Gastroesophageal sphincter (tissue), 3 donors: Measurements from ENCODE around the gene MEIKIN.

ENCODE experiments used
- CTCF ChIP-seq, 4 experiments: fragments of 200-600 bp in 2 of 4; fragments of 450-650 bp in 2 of 4; sonication (generic) in 1 of 4; IDR thresholded peaks; one replicate each; pipeline ENCODE4 v1.5.1; 2017 to 2019; ENCODE audit warnings: antibody characterized with exemption in 4 of 4, mild to moderate bottlenecking in 2 of 4, moderate library complexity in 2 of 4
- POLR2A ChIP-seq, 2 donors: fragments of 450-650 bp; IDR thresholded peaks; one replicate each; pipeline ENCODE4 v1.6.1; 2017; ENCODE audit warnings: antibody characterized with exemption in 2 of 2, mild to moderate bottlenecking in 2 of 2, moderate library complexity in 1 of 2
- POLR2AphosphoS5 ChIP-seq: sonication (generic); formaldehyde crosslinking; IDR thresholded peaks from one replicate; pipeline ENCODE4 v1.6.1; 2017; ENCODE audit warnings: antibody characterized with exemption

GRCh38 chr5:131877873-131878272, 67.6 kb downstream of the MEIKIN start:
- TF ChIP-seq POLR2A (IDR thresholded peaks at IDR 0.05) (no peak), CTCF (IDR thresholded peaks at IDR 0.05) (no peak), POLR2AphosphoS5 (no peak)
